Midbrain (tissue), 1 donor: ENCODE measurements around the gene F5.

Experiments
- DNase-seq: peaks from one replicate; lab custom pipeline; 2025; lab: John Stamatoyannopoulos, UW

The F5 gene

DNA sequence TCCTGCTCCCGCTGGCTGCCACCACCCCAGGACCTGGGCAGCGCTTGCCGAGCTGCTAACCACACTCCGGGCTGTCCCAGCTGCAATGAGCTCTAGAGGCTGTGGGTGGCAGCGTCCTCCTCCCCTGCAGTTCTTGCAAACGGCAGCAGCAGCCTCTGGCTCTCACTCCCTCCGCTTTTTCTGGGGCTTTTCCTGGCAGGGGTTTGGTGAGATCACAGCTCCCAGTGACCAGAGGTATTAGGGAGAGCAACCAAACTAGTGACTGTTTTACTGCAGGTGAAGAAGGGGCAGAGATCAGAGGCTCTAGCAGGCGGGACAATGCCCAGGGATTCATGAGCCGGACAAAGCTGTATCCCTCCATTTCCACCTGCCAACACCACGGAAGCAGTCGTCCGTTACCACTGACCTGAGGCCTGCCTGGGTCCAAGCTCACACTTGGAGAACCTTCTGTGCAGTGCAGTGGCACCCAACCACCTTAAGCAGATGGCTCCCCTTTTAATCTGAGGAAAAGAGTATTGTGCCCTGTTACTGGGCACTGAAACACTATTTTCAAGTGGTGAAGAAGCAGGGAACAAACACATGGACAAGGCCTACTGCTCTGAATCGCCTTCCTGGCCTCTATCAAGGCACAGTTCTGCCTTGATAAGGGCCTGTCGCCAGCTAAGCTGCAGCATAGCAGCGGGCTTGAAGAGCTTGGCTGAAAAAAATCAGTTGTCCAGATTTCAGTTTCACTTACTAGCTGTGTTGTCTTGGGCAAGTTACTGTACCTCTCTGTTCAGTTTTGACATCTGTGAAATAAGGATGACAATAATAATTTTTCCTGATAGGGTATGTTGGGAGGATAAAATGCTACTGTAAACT lies at the start of gene F5:
Gene F5, minus strand, starts transcription at position 87 of the 861 bp plus-strand sequence. CDS start 95 bp downstream, outside the sequence.
- peak; percentile 74 for DNase-seq

DNA sequence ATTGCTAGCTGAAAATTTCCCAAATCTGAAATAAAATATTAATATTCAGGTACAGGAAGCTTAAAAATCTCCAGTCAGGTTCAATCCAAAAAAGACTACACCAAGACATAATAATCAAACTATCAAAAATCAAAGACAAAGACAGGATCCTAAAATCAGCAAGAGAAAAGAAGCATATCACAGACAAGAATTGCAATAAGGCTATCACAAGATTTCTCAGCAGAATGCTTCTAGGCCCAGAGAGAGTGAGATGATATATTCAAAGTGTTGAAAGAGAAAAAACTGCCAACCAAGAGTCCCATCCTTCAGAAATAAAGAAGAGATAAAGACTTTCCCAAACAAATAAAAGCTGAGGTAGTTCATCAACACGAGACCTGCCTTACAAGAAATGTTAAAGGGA lies 48.6 kb upstream of the F5 start:
- DNase-seq = no peak

DNA sequence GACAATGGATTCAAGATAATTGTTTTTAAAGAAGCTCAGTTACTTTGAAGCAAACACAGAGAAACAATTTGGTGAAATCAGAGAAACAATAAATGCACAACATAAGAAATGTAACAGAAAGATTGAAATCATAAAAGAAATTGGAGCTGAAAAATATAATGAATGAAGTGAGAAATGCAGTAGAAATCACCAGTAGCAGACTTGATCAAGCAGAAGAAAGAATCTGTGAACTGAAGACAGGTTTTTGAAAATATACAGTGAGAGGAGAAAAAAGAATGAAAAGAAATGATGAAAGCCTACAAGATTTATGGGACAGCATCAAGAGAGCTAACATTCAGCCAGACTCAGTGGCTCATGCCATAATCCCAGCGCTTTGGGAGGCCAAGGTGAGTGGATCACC lies 47.9 kb upstream of the F5 start:
- no peak for DNase-seq

DNA sequence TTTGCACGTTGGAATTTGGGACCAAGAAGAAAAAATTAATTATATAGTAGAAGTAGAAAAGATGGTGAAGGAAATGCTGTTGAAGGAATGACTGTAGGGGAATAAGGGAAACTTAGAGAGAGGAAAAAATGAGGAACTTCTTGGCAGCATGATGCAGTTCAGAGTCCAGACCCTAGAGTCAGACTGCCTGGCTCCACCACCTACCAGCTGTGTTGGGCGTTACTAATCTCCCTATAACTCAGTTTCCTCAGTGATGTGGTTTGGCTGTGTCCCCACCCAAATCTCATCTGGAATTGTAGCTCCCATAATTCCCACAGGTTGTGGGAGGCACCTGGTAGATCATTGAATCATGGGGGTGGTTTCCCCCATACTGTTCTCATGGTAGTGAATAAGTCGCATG lies 45.0 kb upstream of the F5 start:
- no peak for DNase-seq

DNA sequence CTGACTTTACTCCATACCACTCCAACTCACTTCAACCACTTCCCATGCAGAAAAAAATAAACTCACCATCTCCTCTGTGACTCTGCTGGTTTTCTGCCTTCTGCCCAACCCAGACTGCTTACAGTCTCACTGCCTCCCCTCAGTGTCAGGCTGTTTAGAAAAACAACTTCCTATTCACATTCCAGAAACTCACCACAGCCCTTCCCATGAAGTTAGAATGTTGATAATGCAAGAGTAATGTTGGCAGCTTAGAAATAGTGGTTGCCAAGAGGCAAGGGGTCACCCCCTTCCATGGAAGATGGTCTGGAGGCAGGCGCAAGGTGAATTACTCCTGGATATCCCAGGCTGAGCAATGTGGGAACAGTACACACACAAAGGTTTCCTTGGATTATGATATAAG lies 43.7 kb upstream of the F5 start, which contains the start of gene SELP:
Gene SELP, minus strand, starts transcription at position 119 of the 400 bp plus-strand sequence. Its CDS starts 50 bp downstream, at position 69.
- DNase-seq = no peak

DNA sequence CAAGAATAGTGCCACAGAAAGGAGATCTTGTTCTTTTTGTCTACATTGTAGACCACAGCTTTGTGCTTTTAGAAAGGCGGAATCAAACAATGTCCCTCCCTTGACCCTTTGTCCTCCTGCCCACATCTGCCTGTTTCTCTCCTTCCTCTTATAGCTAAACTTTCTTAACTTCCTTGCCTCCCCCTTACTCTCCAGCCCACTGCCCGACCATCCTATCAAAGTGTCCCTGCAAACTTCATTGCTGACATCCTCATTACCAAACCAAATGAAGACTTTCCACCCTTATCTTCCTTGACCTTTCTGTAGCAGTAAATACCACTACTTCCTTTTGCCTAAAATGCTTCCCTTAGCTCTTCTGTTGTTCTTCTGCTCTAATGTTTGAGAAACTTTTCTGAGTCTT lies 38.6 kb upstream of the F5 start:
- no peak for DNase-seq

DNA sequence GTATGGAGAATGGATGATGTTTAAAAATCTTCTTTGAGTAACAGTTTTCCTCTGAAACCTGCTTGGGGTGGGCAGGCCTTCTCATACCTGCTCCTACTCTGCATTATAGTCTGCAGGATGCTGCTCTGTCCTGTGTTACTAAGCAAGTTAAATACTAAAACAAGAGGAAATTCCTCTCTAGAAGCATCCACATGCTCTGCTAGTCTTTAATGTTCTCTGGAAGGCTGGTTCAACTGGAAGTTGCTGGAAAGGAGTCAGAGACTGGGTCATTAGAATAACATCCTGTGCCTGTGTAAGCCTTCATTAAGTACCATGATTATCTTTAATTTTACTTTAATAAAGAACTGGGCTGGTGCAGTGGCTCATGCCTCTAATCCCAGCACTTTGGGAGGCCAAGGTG lies 37.8 kb upstream of the F5 start:
- no peak for DNase-seq

DNA sequence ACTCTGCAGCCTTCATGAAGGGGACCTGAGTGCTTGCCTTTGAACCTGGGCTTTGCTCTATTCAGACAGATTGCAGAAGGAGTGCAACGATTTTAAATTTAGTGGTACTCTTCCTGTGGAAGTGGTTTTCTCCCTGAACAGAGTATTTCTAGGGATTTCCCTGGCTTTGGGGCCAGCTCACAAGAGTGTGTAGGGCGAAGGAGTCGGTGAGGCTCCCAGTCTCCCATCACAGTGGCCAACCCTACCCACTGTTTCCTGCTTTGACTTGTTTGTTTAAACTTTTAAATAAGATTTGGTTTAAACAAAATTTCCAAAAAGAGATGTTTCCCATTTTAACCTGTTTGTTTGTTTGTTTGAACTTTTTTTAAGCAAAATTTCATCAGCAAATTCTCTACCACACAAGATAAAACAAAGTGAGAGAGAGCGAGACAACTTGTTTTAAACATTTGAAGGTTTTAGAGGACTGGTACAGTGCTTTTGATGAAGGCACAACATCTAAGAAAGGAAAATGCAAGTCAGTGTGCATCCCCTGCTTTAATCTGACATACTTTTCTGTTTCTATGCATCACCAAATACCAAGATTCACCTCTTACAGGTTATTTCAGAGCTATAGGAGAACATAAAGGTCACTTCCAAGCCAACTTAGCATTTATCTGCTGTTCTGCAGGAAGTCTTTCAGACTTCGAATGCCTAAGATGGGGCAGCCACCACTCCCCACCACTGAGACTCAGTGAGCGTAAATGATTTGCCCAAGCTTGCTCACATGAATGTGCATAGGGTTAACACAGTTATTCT lies 37.0 kb upstream of the F5 start:
- no peak for DNase-seq

DNA sequence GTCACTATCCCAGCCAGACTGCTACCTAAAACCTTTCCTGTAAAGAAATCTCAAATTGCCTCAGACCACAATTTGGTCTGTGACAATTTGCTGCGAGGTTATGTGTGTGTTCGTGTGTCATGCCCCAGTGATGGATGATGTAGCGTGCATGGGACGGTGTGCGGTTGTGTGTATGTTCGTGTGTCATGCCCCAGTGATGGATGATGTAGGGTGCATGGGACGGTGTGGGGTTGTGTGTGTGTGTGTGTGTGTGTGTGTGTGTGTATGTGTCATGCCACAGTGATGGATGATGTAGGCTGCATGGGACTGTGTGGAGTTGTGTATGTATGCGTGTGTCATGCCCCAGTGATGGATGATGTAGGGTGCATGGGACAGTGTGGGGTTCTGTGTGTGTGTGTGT lies 34.3 kb upstream of the F5 start:
- DNase-seq = no peak

DNA sequence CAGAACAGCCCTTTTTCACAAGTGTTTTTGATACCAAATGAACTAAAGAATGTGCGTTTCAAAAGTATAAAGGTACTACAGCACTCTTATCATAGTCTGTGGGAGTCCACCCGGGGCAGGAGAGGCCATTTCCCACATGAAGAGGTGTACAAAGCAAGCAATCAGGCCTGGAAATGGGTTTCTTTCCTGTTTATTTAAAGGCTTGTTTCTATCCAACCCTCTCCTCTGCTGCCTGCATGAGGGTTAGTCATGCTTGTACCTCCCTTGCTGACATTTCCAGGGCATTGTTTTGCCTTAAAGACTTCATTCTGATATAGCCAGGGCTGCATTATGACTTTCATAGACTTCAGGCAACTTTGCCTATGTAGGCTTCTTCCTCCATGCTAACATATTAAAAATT lies 32.1 kb upstream of the F5 start:
- no peak for DNase-seq

DNA sequence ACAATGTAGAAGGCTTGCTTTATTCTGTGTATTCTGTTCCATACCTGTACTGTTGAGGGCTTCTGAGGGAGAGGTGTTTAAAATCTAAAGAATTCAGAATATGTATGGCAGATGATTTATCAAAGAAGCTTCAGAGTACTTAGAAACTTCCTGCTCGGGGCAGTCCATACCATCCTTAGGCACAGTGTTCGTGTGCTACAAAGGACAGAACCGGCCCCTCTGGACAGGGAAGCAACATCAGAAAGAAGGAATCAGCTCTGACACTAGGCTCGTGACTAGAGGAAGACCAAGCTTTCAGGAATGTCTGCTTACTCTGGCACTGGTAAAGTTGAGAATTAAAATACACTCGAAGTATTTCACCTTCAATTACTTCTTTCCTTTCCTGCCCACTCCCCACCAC lies 29.5 kb upstream of the F5 start:
- no peak for DNase-seq

DNA sequence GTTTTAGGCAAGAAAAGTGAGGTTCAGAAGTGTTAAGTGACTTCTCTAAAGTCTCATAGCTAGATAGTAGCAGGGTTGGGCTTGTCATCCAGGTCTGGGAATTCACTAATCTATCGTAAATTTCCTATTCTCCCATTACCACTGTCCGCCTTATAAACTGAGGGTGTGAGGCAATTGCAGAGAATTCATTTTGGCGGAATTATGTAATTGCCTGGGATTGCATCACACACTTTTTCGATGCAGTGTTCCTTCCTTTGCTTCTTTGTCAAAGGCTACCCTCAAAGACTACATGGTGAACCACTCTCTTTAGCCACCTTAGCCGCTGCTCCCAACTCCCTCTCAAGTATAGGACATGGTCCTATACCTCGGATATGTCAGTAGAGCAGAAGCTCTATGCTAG lies 24.6 kb upstream of the F5 start:
- DNase-seq = no peak

DNA sequence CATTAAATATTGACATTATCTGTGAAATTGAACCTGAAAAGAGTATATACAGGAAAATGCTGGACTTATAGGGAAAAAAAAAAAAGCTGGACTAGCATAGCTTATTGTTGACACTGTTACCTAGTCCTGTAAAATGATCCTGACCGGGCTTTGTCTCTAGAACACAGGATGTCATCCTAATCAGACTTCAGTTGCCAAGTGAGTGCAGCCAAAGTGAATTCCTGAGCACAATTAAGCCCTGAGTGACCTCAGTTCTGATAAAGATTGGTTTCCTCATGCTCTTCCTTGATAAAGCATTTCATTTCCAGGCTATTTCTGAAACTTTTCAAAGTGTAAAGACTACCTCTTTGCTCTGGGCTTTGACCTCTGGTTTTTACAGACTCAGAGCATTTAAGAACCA lies 23.8 kb upstream of the F5 start:
- DNase-seq = no peak

DNA sequence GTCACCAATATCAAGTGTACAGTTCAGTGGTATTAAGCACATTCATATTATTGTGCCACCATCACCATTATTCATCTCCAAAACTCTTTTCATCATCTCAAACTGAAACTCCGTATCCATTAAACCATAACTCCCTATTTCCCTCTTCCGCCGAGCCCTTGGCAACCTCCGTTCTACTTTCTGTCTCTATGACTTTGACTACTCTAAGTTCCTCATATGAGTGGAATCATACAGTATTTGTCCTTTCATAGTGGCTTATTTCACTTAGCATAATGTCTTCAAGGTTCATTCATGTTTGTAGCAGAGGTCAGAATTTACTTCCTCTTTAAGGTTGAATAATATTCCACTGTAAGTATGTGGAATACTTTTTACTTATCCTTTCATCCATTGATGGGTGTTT lies 21.9 kb upstream of the F5 start:
- no peak for DNase-seq

DNA sequence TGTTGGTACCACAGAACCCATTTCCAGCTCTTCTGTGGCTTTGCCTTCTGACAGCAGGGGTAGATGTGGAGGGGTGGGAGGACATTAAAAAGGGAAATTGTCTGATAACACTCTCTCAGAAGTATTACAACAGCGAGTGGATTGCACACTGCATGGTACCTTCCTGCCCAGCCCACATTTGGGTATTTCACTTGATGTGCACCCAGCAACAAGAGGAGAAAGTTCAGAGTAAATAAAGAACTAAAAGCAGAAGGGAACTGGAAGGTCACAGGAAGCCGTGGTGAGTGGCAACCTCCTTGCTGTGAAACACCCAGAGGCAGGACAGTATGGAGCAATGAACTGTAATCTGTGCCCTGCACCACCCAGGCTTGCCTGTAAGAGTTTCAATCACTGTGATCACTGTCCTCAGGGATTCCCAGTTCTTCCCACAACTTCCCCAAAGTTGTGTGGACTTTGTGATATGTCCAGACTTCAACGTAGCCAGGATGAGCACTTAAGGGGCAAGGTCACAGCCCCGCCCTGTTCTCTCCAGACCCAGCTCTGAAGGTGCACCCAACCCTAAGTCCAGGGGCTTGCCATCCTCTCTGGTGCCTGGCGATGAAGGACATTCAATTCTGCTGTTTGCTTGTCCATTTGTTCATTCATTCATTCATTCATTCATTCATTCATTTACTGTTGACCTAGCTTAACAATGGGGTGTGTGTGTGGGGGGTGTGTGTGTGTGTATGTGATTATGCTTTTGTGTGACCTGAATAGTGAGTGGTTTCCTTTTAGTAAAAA lies 18.7 kb upstream of the F5 start:
- no peak for DNase-seq

DNA sequence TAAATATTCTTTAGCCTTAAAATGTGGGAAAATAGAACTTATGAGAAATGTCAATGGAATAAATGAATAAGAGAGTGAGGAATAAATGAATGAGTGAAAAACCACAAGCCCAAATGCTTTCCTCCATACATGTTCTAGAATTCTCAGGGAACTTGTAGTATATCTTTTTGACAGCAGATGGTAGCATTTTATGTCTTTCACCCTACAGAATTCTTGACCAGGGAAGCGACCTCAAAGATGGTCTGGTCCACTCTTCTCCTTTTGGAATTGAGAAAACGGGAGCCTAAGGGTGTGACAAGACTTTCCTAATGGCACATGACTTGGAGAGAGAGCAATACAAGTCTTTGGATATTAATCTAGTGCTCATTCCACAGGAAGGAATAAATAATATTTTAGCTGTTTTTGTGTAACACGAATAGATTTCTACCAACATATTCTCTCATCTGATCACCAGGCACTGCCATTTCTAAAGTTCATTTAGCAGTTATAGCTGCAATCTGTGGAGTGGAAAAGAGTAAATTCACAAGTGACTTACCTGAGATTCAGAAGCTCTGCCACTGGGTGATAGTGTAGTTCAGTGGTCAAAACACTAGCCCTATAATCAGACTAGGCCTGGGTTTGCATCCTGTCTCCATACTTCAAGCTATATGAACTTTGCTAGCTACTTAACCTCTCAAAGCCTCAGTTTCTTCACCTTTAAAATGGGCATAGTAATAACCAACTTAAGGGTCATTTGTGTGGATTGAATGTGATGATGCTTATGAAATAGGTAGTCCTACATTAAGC lies 15.0 kb upstream of the F5 start:
- peak; percentile 66 for DNase-seq

DNA sequence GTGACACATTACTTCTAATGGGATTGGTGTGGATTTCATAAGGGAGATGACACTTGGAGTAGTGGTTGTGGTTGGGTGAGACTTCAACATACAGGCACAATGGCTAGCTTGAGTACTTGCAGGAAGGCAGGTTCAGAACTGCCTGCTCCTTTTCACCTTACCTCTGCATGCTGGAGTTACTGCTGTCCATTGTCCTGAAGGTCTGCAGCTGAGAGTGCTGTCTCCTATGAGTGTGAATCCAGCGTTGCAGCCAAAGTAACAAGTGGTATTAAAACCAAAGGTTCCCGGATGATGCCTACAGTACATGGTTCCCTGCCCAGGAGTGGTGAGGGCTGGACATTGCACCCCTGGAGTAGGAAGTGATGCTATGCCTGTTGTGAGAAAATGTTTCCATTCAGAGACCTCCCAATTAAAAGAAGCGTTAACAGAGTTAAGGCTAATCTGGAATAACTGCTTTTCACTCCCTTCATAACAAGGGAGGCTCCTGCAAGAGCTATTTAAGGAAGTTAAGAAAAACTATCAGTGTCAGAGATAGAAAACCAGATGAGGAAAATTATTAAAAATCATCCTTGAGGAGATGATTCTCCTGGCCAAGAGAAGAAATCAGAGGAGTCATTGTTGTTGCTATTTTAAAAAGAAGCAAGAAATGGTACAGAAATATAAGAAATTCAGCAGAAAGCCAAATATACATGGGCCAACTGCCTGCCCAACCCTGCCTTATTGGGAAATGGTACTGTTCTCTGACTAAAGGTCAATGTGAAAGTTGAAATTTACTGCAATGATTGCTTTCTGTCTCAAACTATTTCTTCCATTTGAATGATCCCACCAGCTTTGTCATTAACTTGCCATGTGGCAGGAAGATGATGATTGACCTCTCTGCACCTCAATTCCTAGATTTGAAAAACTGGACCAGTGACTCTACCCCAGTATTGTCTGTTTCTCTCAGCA lies 9.8 kb upstream of the F5 start:
- DNase-seq = no peak

DNA sequence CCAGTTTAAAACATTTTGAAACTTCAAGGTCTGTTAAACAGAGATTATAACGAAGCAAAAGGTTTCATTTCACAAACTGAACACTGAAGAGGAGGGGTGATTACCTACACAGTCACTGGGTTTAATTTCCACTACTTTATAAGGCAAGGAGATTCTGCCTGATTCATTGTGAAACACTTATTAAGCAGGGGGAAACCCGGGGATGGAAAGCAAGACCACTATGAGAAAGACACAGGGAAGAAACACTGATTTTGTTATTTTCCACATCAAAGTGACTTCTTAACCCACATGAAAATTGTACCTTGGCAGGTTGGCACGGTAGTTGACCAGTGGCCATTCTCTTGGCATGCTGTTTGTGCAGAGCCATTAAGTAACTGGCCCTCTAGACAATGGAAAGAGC lies 8.1 kb upstream of the F5 start:
- no peak for DNase-seq

DNA sequence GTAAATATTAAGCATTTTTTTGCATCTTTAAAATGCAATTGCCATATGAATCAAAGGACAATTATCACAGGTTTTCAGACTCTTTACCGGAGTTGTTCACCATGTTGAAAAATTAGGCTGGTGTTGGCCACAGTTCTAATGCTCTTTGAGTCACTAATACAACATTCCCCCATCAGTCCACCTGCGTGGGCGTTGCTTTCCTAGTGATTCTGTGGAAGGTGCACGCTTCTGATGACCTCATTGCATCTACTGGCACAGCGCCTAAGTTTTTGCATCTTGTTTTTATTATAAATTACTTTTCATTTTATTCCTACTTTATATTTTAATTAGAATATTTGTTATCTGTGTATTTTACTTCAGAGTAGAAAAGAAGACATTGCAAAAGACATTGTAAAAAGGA lies 4.7 kb upstream of the F5 start:
- no peak for DNase-seq

DNA sequence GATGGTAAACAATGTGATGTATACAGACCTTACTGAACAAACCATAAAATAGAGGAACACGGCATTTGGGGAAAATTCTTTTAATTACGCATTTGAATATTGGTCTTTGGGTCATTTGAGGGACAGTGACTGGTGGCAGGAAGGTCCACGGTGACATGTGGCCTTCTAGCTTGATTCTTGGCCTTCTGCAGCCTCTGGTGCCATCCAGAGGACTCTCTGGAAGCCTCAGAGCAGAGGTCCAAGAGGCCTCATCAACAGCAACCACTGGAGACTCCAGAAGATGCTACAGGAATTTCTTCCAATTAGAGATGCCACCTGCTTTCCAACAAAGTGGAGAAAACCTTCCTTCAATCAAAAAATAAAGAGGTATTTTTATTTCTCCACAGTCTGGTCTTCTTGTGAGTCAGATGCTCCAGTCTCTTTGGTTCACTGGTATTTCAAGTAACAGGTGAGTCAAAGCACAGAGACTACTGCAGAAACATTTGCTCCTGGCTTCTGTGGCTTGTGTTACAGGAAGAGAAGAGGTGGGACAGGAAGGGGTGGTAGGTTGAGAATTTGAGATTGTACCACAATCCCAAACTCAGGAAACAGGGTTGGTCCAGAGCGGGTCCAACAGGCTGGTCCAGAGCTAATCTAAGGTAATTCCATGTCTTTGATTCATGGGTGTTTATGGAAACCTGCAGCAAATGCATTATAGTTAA lies 2.7 kb upstream of the F5 start:
- DNase-seq = no peak
